GM21390 (cell line): Measurements from ENCODE around the gene FHIT.

ENCODE experiments used
- ATAC-seq: cut with Tn5 transposase; IDR thresholded peaks from one replicate; pipeline ENCODE4 v1.9.1; 2021; ENCODE audit not compliant: unreplicated experiment

The FHIT gene

DNA sequence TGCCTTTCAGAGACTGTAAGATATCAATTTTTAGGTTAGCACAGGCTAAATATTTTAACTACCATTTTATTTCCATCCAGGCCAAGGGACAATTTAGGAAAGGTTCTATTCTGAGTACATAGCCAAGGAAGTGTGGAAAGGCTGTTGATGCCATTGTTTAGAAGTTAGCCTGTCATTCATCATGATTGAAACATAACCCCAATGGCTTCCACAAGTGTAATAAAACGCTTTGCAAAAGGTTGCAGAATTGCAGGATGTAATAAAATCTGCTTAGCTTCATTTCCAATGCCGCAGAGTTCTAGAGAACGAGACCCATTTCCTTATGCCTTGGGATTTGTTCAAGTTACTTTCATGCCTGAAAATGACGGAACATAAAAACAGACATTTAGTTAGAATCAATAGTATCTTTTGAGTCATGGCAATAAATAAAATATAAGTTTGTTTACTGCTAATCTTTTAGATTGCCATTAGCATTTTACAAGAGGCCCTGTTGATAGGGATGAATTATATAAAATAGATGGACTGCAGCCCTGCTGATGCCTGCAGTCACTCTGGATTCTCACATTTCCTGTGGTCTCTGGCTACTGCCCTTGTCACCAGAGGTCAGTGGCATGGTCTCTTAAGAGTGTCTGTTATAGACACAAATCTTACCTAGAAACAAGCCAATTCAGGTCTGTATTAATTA, 1523.2 kb downstream of the FHIT start:
- ATAC-seq, result no peak

DNA sequence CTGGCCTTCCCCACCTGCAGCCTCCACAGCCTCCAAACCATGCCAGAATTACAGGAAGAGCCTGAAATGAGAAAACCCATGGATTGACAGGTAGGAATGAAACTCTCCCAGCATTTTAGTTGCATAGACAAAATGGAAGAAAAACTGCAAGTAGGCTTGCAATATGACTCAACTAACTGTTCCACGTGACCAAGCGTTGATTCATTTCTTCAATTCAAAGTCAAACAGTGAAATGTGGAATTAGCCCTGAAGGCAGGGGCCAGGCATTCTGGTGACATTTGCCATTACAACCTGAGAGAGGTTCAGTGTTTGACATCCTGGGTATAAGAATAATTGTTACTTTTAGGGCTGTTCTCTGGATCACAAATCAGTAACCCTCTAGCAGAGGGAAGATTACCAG, 1525.0 kb downstream of the FHIT start:
- ATAC-seq, result no peak

DNA sequence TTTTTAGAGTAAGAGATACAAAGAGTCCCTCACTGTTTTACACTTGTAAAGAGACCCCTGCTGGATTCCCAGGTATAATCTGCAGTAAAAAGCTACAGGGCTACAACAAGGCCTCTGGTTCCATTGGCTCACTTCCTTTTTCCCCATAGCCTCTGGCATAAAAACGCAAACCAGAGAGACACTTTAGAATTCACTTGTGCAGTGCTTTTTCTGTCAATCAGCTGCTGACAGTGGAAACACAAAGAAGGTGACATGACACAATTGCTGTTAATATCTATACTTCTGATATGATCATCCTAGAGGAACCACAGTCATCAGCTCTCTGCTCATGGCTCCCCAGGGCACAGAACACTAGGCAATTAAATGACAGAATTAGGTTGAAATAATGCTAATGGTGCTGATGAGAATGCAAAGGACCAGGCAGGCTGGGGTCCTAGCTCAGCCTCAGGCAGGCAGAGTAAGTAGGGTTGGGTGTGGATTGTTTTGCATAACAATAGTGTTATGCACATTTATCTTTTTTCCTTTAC, 1533.5 kb downstream of the FHIT start:
- ATAC-seq, result no peak

DNA sequence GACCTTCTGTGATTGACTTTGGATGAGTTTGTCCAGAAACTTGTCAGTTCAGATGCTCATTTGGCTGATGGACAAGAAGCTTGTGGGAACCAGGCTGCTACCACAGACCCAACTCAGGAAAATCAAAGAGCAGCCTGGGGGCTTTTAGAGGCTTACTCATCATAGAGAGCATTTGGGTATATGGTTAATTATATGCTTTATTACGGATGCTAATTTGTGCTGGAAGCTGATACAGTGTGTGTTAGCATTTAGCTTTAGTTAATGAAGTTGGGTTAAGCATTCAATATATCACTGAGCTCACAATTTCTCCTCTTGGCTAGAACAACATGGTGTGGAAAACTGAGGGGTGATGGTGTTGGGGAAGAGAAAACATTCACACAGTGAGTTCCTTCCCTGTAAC, 1537.2 kb downstream of the FHIT start:
- no peak for ATAC-seq

DNA sequence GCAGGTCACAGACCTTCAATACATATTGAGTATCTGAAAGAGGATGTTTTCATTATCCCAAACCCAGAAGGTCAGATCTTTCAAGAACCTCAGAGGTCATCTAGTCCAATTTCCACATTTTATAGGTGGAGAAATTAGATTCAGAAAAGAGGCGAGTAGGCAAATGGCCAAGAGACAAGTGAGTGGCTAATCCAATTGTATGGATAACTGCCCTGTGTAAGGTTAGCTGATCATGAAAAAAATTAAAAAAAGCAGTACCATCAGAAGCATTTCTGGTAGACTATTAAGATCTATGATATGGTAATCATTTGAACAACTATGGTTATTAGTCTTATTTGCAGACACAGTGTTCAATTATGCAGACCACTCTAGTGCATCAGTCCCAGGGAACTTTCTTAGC, 1540.7 kb downstream of the FHIT start:
- ATAC-seq, result no peak

DNA sequence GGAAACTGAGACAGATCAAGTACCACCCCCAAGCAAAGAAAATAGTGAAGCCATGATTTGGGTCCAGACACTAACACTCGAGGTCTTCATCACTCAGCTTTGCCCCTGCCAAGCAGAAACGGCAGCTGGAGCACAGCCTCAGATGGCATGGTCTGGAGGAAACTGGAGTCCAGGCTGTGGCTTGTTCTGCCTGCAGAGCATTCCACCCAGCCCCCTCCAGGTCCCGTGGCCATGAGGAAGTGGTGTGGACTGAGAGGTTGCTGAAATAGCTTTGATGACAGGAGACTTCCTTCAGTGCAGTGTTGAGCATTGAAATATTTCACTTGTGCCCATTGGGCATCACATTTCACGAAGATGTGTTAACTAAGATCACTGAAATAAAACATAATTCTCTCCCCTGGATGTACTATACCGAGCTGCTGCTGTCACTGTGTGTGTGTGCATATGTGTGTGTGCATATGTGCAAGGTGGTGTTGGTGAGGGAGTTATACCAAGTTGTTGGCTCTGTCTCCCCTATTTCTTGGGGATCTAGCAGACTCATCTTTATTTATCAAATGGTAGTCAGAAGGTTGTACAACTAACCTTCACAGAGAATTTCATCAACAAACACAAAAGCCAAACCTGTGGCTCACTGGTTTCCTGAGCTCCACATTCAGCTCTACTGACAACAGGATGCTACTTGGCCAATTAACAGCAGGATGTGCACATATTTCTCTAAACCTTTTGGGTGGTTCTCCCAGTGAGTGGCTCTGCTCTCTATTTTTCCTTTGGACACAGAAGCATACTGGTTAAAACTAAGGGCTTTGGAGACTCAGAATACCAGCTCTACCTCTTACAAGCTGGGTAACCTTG, 1541.3 kb downstream of the FHIT start:
- ATAC-seq, result no peak

DNA sequence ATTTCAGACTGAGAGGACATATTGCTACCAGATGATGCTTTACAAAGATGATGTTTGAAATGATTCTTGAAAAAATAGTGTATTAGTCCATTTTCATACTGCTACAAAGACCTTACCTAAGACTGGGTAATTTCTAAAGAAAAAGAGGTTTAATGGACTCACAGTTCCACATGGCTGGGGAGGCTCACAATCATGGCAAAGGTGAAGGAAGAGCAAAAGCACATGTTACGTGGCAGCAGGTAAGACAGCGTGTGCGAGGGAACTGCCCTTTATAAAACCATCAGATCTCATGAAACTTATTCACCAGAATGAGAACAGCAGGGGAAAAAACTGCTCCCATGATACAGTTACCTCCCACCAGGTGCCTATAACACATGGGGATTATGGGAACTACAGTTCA, 1543.0 kb downstream of the FHIT start:
- no peak for ATAC-seq

DNA sequence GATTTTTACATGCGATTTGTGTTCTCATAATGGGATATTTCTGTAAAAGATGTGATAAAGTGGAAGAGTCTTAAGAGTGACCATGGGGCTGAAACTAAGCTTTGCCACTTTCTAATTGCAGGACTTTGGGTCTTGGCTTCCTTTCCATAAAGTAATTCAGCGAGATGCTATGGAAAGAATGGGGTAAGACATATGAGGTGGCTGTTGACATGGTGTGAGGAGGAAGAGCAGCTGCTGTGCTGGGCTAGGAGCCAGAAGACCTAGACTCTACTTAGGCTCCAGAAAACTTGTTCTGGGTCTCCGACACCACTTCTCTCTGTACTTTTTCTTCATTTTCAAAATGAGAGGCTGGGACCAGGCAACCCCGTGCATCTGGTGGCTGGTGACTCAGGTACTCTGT, 1547.0 kb downstream of the FHIT start:
- no peak for ATAC-seq

DNA sequence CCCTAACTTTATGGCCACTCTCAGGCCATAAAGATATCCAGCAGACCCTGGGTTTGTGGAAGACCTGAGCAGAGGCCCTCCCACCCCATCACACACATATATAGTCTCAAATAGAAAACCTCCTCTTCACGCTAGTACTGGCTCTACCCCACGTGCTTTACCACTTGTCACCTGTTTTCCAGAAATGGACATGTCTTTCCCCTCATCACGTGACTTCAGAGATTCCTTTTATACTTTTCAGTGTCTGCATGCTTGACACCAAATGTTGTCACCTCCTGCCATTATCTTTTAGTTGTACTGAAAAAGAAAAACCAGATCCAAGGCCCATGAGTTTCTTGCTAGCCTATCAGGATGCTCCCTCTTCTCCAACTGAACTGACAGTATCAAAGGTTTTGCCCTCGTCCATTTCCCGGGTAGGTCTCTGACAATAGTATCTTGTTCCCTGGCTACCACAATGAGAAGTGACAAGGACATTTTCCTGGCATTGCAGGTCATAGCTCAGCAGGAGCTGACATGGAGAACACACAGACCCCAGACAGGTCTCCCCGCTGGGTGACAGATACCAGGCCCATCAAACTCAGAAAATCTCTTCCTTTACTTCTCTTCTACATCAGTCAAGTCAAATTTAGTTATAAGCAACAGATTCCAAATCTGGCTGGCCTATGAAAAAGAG, 1551.5 kb downstream of the FHIT start:
- no peak for ATAC-seq
